Activated CD8-positive, alpha-beta T cell treated with anti-CD3 and anti-CD28 coated beads for 36 hours (primary cell): ENCODE measurements around the gene RXRB. TPM values are rescaled to one million over a fixed set of nuclear protein-coding genes. Genes with fewer than 3 reads are reported as not detected.
"Not testable (repeated sequence)": the region's sequence is repeated elsewhere in the genome, so short reads cannot be mapped to it uniquely, and the experiment has no call there.

Source experiments
- ATAC-seq: fragments of 200-7000 bp; cut with Tn5 transposase; one replicate; pipeline ENCODE4 v1.10.0; 2021; ENCODE audit warnings: mild to moderate bottlenecking, moderate library complexity
- CTCF ChIA-PET: fragments of 350-600 bp; sonication (Branson Sonifier 250); formaldehyde crosslinking; loops from one replicate; lab custom pipeline; 2021; ENCODE audit warnings: antibody characterized with exemption; lab: Charles Lee
- POLR2A ChIA-PET: fragments of 350-600 bp; sonication (Branson Sonifier 250); formaldehyde crosslinking; loops from one replicate; lab custom pipeline; 2021; ENCODE audit warnings: antibody characterized with exemption; lab: Charles Lee
- DNase-seq: peaks from one replicate; pipeline ENCODE4 v3.0.0-alpha.2; 2020
- H3K27ac Mint-ChIP-seq: one replicate; pipeline ENCODE4 v1.8.0; 2021; ENCODE audit warnings: mild to moderate bottlenecking, mixed read lengths
- H3K27me3 Mint-ChIP-seq: one replicate; pipeline ENCODE4 v1.8.0; 2021; ENCODE audit warnings: mixed read lengths
- H3K36me3 Mint-ChIP-seq: one replicate; pipeline ENCODE4 v1.8.0; 2021; ENCODE audit warnings: low read depth, mixed read lengths
- H3K4me1 Mint-ChIP-seq: one replicate; pipeline ENCODE4 v1.8.0; 2021; ENCODE audit warnings: low read depth, mixed read lengths
- H3K4me3 Mint-ChIP-seq: one replicate; pipeline ENCODE4 v1.8.0; 2021; ENCODE audit warnings: mild to moderate bottlenecking, moderate library complexity, mixed read lengths
- H3K9me3 Mint-ChIP-seq: one replicate; pipeline ENCODE4 v1.8.0; 2021; ENCODE audit warnings: mixed read lengths
- CTCF ChIP-seq: fragments of 200-600 bp; IDR thresholded peaks from one replicate; pipeline ENCODE4 v1.8.0; 2022; ENCODE audit warnings: antibody characterized with exemption, mild to moderate bottlenecking
- intact Hi-C: fragments of 100-400 bp; cut with micrococcal nuclease; formaldehyde crosslinking; loops from one replicate; pipeline ENCODE4 v1.10.0; 2022
- total RNA-seq, 2 experiments: library from RNA; stranded (reverse); gene quantifications; one replicate each; pipeline ENCODE4 v1.2.3, GENCODE V29; 2021

The RXRB gene
- total RNA-seq, 2 experiments from 2014 or later: 41.2 to 41.9 TPM

- CTCF ChIA-PET: interaction anchor here (0.7 to 1.6 kb wide), 5 partner anchors 9 to 92 kb away, joined by 3 to 6 read pairs (median 6); no protein-coding TSS in a partner anchor
- H3K4me1 Mint-ChIP-seq: peaks cover 10% of the 10 kb centered on the region
- no peak for DNase-seq
- no peak overlapping the region for H3K27ac Mint-ChIP-seq
- H3K9me3 Mint-ChIP-seq: peaks cover 7% of the 10 kb centered on the region
- POLR2A ChIA-PET: no interaction called here
- no peak overlapping the region for H3K4me3 Mint-ChIP-seq
- ATAC-seq: no peak
- peaks cover 7% of the 10 kb centered on the region for H3K27me3 Mint-ChIP-seq
- intact Hi-C loops: no loop called here
- H3K36me3 Mint-ChIP-seq: no peaks in the 10 kb centered on the region
- TF ChIP-seq CTCF: no peak
Measured at GRCh38 chr6:33156964-33157363, 43.5 kb downstream of the RXRB start.

GRCh38 chr6:33156561-33156960 is 43.9 kb downstream of the RXRB start:
- intact Hi-C loops: no loop called here
- Mint-ChIP-seq H3K4me3 (no peak overlapping the region), H3K4me1 (peaks cover 6% of the 10 kb centered on the region), H3K36me3 (no peaks in the 10 kb centered on the region), H3K27me3 (peaks cover 7% of the 10 kb centered on the region), H3K27ac (no peak overlapping the region), H3K9me3 (peaks cover 10% of the 10 kb centered on the region)
- DNase-seq: no peak
- CTCF ChIA-PET: interaction anchor here (1.3 to 1.6 kb wide), 4 partner anchors 9 to 92 kb away, joined by 3 to 6 read pairs (median 6); no protein-coding TSS in a partner anchor
- TF ChIP-seq CTCF: no peak
- POLR2A ChIA-PET: no interaction called here
- no peak for ATAC-seq

GRCh38 chr6:33154349-33154748 is 46.1 kb downstream of the RXRB start:
- ATAC-seq: no peak
- Mint-ChIP-seq H3K27ac (no peak overlapping the region), H3K4me3 (no peak overlapping the region), H3K36me3 (no peaks in the 10 kb centered on the region), H3K27me3 (peaks cover 12% of the 10 kb centered on the region), H3K4me1 (no peaks in the 10 kb centered on the region), H3K9me3 (peaks cover 10% of the 10 kb centered on the region)
- CTCF ChIA-PET: interaction anchor here (0.6 to 2.9 kb wide), 7 partner anchors 9 to 94 kb away, joined by 3 to 10 read pairs (median 5); no protein-coding TSS in a partner anchor
- DNase-seq: no peak
- TF ChIP-seq CTCF: no peak
- intact Hi-C loops: no loop called here
- POLR2A ChIA-PET: interaction anchor here (0.8 kb wide), 1 partner anchor 45 kb away, joined by 3 read pairs; no protein-coding TSS in a partner anchor

GRCh38 chr6:33151050-33151449 is 49.4 kb downstream of the RXRB start:
- H3K27me3 Mint-ChIP-seq: peaks cover 19% of the 10 kb centered on the region
- intact Hi-C loops: no loop called here
- H3K4me1 Mint-ChIP-seq: no peaks in the 10 kb centered on the region
- no peak overlapping the region for H3K4me3 Mint-ChIP-seq
- peaks cover 10% of the 10 kb centered on the region for H3K9me3 Mint-ChIP-seq
- ChIA-PET POLR2A (no interaction called here), CTCF (interaction anchor here (0.7 to 5.4 kb wide), 3 partner anchors 9 to 89 kb away, joined by 3 to 57 read pairs (median 31); no protein-coding TSS in a partner anchor)
- H3K27ac Mint-ChIP-seq: no peak overlapping the region
- ATAC-seq (no peak), DNase-seq (no peak)
- TF ChIP-seq CTCF: no peak
- H3K36me3 Mint-ChIP-seq: no peaks in the 10 kb centered on the region

- H3K4me3 Mint-ChIP-seq, H3K4me1 Mint-ChIP-seq, H3K9me3 Mint-ChIP-seq, POLR2A ChIA-PET, ATAC-seq, H3K27ac Mint-ChIP-seq, intact Hi-C loops, DNase-seq, H3K36me3 Mint-ChIP-seq: not testable (repeated sequence)
- CTCF ChIA-PET: interaction anchor here (0.7 to 5.4 kb wide), 9 partner anchors 9 to 150 kb away, joined by 3 to 57 read pairs (median 15); no protein-coding TSS in a partner anchor
- H3K27me3 Mint-ChIP-seq: peaks cover 19% of the 10 kb centered on the region
Measured at GRCh38 chr6:33150560-33150959, 49.9 kb downstream of the RXRB start.
